ENCODE results near the gene LOXHD1. TPM values are rescaled to one million over a fixed set of nuclear protein-coding genes. Genes with fewer than 3 reads are reported as not detected.

Gene LOXHD1
- total and polyA plus RNA-seq, 2 of the 4 experiments (the other 2 are of a cell fraction), result not detected

DNA sequence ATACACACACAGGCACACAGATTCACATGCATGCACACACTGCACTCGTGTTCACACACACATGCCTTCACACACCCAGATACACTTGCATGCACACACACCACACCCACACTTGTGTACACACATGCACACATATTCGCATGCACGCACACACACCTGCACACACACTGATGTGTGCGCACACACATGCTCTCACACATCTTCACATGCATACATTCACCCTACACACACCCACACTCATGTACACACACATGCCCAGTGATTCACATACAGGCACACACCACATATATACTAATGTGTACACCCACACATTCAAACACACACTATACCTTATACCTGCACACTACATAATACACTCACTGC, 181.6 kb downstream of the LOXHD1 start:
- H3K4me2 ChIP-seq (ENCODE audit: low read depth, low read length), result no peak overlapping the region
- ChIA-PET POLR2A (ENCODE audit: unreplicated experiment) (no interaction called here), CTCF (no interaction called here)
- DNase-seq (no peak), ATAC-seq (ENCODE audit: low read depth) (no peak)
- no peak overlapping the region for H3K23ac ChIP-seq (ENCODE audit: low read depth, low read length)
- H2BK20ac ChIP-seq (ENCODE audit: low read depth, low read length), result no peak overlapping the region
- no peak overlapping the region for H2AK9ac ChIP-seq (replicated peaks; ENCODE audit: low read depth, low read length, poor library complexity)
- H3K18ac ChIP-seq (ENCODE audit: low read depth, low read length), result no peak overlapping the region
- no peak overlapping the region for H3K9ac ChIP-seq (ENCODE audit: low read depth, low read length)
- no TSS peak for BruUV-seq (replicated peaks)
- dilution Hi-C loops (cut with HindIII; ENCODE audit: low sequenced_read_pairs, unreplicated experiment) (no loop called here), intact Hi-C loops (cut with micrococcal nuclease) (no loop called here), in situ Hi-C loops (cut with MboI; ENCODE audit: low sequenced_read_pairs) (loop anchor here (5.0 kb wide), 1 partner anchor 328 kb away; no protein-coding TSS in a partner anchor)
- H3K27me3 ChIP-seq (ENCODE audit: control insufficient read depth, insufficient read depth, low read length), result no peaks in the 10 kb centered on the region; the same call in 1 of the 2 replicates
- no peak overlapping the region for H3K14ac ChIP-seq (replicated peaks; ENCODE audit: low read depth, low read length)
- H3K56ac ChIP-seq (ENCODE audit: extremely low read depth, insufficient read depth, low read length), result no peak overlapping the region
- no peak overlapping the region for H3K4ac ChIP-seq (ENCODE audit: low read depth, low read length)
- no peak overlapping the region for H2AFZ ChIP-seq (replicated peaks; ENCODE audit: low read length, poor library complexity)
- H3K9me1 ChIP-seq (ENCODE audit: insufficient read depth, low read length), result no peaks in the 10 kb centered on the region; the same call in 1 of the 2 replicates
- H4K91ac ChIP-seq (ENCODE audit: insufficient read depth, low read depth, low read length), result no peak overlapping the region
- no peak for TF ChIP-seq MAFK (IDR thresholded peaks at IDR 0.05; ENCODE audit: low read depth, low read length)
- no peak for TF ChIP-seq RFX5 (IDR thresholded peaks at IDR 0.05; ENCODE audit: low read depth, low read length)
- no peak for TF ChIP-seq MAZ (IDR thresholded peaks at IDR 0.05; ENCODE audit: borderline replicate concordance, low read depth, low read length)
- no peak for TF ChIP-seq NFE2L2 (IDR thresholded peaks at IDR 0.05; ENCODE audit: low read depth, low read length)
- TF ChIP-seq POLR2A (IDR thresholded peaks at IDR 0.05; ENCODE audit: low read depth, low read length), result no peak
- no peak for TF ChIP-seq RCOR1 (IDR thresholded peaks at IDR 0.05; ENCODE audit: insufficient replicate concordance, low read length)
- no peak for TF ChIP-seq CHD1 (IDR thresholded peaks at IDR 0.05; ENCODE audit: low read depth, low read length)
- no peak for TF ChIP-seq CEBPB (IDR thresholded peaks at IDR 0.05; ENCODE audit: low read depth, low read length)
- no peak for TF ChIP-seq FOS (IDR thresholded peaks at IDR 0.05; ENCODE audit: low read depth, low read length)
- no peak for TF ChIP-seq BHLHE40 (IDR thresholded peaks at IDR 0.05; ENCODE audit: low read depth, low read length)
- no peak for TF ChIP-seq MXI1 (IDR thresholded peaks at IDR 0.05; ENCODE audit: borderline replicate concordance, low read depth, low read length)
- TF ChIP-seq SMC3 (IDR thresholded peaks at IDR 0.05; ENCODE audit: low read depth, low read length), result no peak
- TF ChIP-seq, protein P1, sequence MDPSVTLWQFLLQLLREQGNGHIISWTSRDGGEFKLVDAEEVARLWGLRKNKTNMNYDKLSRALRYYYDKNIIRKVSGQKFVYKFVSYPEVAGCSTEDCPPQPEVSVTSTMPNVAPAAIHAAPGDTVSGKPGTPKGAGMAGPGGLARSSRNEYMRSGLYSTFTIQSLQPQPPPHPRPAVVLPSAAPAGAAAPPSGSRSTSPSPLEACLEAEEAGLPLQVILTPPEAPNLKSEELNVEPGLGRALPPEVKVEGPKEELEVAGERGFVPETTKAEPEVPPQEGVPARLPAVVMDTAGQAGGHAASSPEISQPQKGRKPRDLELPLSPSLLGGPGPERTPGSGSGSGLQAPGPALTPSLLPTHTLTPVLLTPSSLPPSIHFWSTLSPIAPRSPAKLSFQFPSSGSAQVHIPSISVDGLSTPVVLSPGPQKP (IDR thresholded peaks at IDR 0.05; ENCODE audit: borderline replicate concordance, low read depth, low read length), result no peak
- no peak for TF ChIP-seq RAD21 (IDR thresholded peaks at IDR 0.05; ENCODE audit: low read length)
- TF ChIP-seq, protein P2, sequence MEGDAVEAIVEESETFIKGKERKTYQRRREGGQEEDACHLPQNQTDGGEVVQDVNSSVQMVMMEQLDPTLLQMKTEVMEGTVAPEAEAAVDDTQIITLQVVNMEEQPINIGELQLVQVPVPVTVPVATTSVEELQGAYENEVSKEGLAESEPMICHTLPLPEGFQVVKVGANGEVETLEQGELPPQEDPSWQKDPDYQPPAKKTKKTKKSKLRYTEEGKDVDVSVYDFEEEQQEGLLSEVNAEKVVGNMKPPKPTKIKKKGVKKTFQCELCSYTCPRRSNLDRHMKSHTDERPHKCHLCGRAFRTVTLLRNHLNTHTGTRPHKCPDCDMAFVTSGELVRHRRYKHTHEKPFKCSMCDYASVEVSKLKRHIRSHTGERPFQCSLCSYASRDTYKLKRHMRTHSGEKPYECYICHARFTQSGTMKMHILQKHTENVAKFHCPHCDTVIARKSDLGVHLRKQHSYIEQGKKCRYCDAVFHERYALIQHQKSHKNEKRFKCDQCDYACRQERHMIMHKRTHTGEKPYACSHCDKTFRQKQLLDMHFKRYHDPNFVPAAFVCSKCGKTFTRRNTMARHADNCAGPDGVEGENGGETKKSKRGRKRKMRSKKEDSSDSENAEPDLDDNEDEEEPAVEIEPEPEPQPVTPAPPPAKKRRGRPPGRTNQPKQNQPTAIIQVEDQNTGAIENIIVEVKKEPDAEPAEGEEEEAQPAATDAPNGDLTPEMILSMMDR (conservative IDR thresholded peaks at IDR 0.05; ENCODE audit: low read depth, low read length), result no peak
- TF ChIP-seq, protein P3, sequence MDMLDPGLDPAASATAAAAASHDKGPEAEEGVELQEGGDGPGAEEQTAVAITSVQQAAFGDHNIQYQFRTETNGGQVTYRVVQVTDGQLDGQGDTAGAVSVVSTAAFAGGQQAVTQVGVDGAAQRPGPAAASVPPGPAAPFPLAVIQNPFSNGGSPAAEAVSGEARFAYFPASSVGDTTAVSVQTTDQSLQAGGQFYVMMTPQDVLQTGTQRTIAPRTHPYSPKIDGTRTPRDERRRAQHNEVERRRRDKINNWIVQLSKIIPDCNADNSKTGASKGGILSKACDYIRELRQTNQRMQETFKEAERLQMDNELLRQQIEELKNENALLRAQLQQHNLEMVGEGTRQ (IDR thresholded peaks at IDR 0.05; ENCODE audit: low read depth, low read length), result no peak
- H3K36me3 ChIP-seq (ENCODE audit: control insufficient read depth, insufficient read depth, low read length), result no peaks in the 10 kb centered on the region
- WGBS, 2 experiments (ENCODE audit: extremely low coverage in 2 of 2, insufficient read length in 1 of 2), result 84% methylated on average over 4 of the region's 4 CpGs; no CpG with 5 or more reads in 1 of the 2 experiments
- H4K8ac ChIP-seq (ENCODE audit: low read depth in 2 of 2, low read length in 2 of 2), result no peak overlapping the region
- peaks cover 5% of the 10 kb centered on the region; the same call in 1 of the 2 replicates for H4K20me1 ChIP-seq (ENCODE audit: insufficient read depth, low read length)
- no peak overlapping the region for H3K27ac ChIP-seq (ENCODE audit: insufficient read depth, low read length)
- H2BK15ac ChIP-seq (ENCODE audit: low read depth, low read length), result no peak overlapping the region
- no peak overlapping the region for H2BK5ac ChIP-seq (ENCODE audit: low read depth, low read length, poor library complexity, severe bottlenecking)
- H3K4me3 ChIP-seq (ENCODE audit: insufficient read depth, low read depth, low read length), result no peak overlapping the region
- no peak overlapping the region for H2BK120ac ChIP-seq (ENCODE audit: low read depth, low read length)
- no peaks in the 10 kb centered on the region for H3K9me3 ChIP-seq (ENCODE audit: control insufficient read depth, insufficient read depth, low read length)
- H3K4me1 ChIP-seq (ENCODE audit: control insufficient read depth, insufficient read depth, low read length), result no peaks in the 10 kb centered on the region
- no peaks in the 10 kb centered on the region for H3K79me1 ChIP-seq (ENCODE audit: low read depth in 1 of 2, low read length in 2 of 2)
- H2AK5ac ChIP-seq (ENCODE audit: low read depth, low read length), result no peak overlapping the region
- H4K5ac ChIP-seq (ENCODE audit: low read depth, low read length), result no peak overlapping the region
